PC-9 (cell line): ENCODE data around the gene USP11.

Experiments used
- CTCF ChIP-seq: fragments of 200-600 bp; sonication (generic); conservative IDR thresholded peaks from 2 replicates; pipeline ENCODE4 v1.6.1; 2017; ENCODE audit warnings: mixed run types, antibody characterized with exemption, mild to moderate bottlenecking, moderate library complexity
- EZH2 ChIP-seq: fragments of 200-600 bp; sonication (generic); IDR thresholded peaks from 2 replicates; pipeline ENCODE4 v1.8.0; 2017; ENCODE audit warnings: antibody characterized with exemption, low read depth

- TF ChIP-seq CTCF (no peak), EZH2 (no peak)
Measured at GRCh38 chrX:47244676-47245075, 11.9 kb downstream of the USP11 start.
